HG03175 (cell line): Measurements from ENCODE around the gene PDZD11.
"Not testable (repeated sequence)": the region's sequence is repeated elsewhere in the genome, so short reads cannot be mapped to it uniquely, and the experiment has no call there.

Experiments
- ATAC-seq: cut with Tn5 transposase; IDR thresholded peaks from one replicate; pipeline ENCODE4 v1.9.1; 2021; ENCODE audit warnings: mild to moderate bottlenecking, moderate library complexity; ENCODE audit not compliant: unreplicated experiment

PDZD11 gene

GRCh38 chrX:70289793-70290770 lies at the start of gene PDZD11, which contains the start of gene KIF4A:
PDZD11 (minus strand) TSS chrX:70289927; CDS start chrX:70289341, 586 bp downstream.
KIF4A (plus strand) TSS chrX:70290104; CDS start chrX:70290459, 355 bp downstream.
- peak; percentile 96 for ATAC-seq

- no peak for ATAC-seq
These were observed 48.6 kb upstream of the PDZD11 start for GRCh38 chrX:70338290-70338689.

GRCh38 chrX:70336767-70337166 lies 47.0 kb upstream of the PDZD11 start:
- peak; percentile 100 for ATAC-seq

GRCh38 chrX:70332600-70332999 lies 42.9 kb upstream of the PDZD11 start:
- no peak for ATAC-seq

- no peak for ATAC-seq
These were observed 41.4 kb upstream of the PDZD11 start for GRCh38 chrX:70331161-70331560.

- ATAC-seq, result no peak
These were observed 34.6 kb upstream of the PDZD11 start for GRCh38 chrX:70324326-70324725.

GRCh38 chrX:70323628-70324027 lies 33.9 kb upstream of the PDZD11 start:
- ATAC-seq, result not testable (repeated sequence)

GRCh38 chrX:70322784-70323183 lies 33.1 kb upstream of the PDZD11 start:
- no peak for ATAC-seq

- no peak for ATAC-seq
These were observed 23.8 kb upstream of the PDZD11 start for GRCh38 chrX:70313503-70313902.

- ATAC-seq, result no peak
These were observed 12.0 kb upstream of the PDZD11 start for GRCh38 chrX:70301716-70302115.

- ATAC-seq, result no peak
These were observed 3.9 kb upstream of the PDZD11 start for GRCh38 chrX:70293621-70294020.

GRCh38 chrX:70292788-70293187 lies 3.1 kb upstream of the PDZD11 start:
- no peak for ATAC-seq

- peak; percentile 4 for ATAC-seq
These were observed 447 bp downstream of the PDZD11 start for GRCh38 chrX:70289168-70289792.

- ATAC-seq, result no peak
These were observed 7.8 kb downstream of the PDZD11 start, which contains the start of gene RAB41 for GRCh38 chrX:70281951-70282350. RAB41 (plus strand) TSS chrX:70282172; CDS start chrX:70282218, 46 bp downstream.

GRCh38 chrX:70280573-70280972 lies 9.2 kb downstream of the PDZD11 start:
- no peak for ATAC-seq

GRCh38 chrX:70279081-70279480 lies 10.6 kb downstream of the PDZD11 start:
- no peak for ATAC-seq

- not testable (repeated sequence) for ATAC-seq
These were observed 15.7 kb downstream of the PDZD11 start for GRCh38 chrX:70274029-70274428.

- ATAC-seq, result no peak
These were observed 21.7 kb downstream of the PDZD11 start, which contains the start of gene ARR3 for GRCh38 chrX:70268034-70268433. ARR3 (plus strand) TSS chrX:70268334; CDS start chrX:70269386, 1,052 bp downstream.

GRCh38 chrX:70264784-70265183 lies 24.9 kb downstream of the PDZD11 start:
- ATAC-seq, result no peak

- no peak for ATAC-seq
These were observed 26.7 kb downstream of the PDZD11 start for GRCh38 chrX:70262952-70263567.

GRCh38 chrX:70260104-70260503 lies 29.6 kb downstream of the PDZD11 start, which contains the start of gene P2RY4:
P2RY4 (minus strand) TSS chrX:70260204; CDS start chrX:70259624, 580 bp downstream.
- ATAC-seq, result no peak
